K562 (cell line): ENCODE measurements around the gene CBX2. TPM values are rescaled to one million over a fixed set of nuclear protein-coding genes. Genes with fewer than 3 reads are reported as not detected.

Source experiments
- ASH1L ChIP-seq: fragments of 450-650 bp; IDR thresholded peaks from 2 replicates; pipeline ENCODE4 v1.6.1; 2018; ENCODE audit warnings: borderline replicate concordance, mild to moderate bottlenecking, low read depth; ENCODE audit not compliant: partially characterized antibody
- BHLHE40 ChIP-seq: IDR thresholded peaks from 2 replicates; pipeline ENCODE4 v1.6.1; 2011; ENCODE audit warnings: low read length, improper control_type of control experiment
- CTCF ChIP-seq, 3 experiments: IDR thresholded peaks in 2 of 3; conservative IDR thresholded peaks in 1 of 3; 2 replicates each; pipeline ENCODE4 v1.5.1; 2011 to 2012; ENCODE audit warnings: low read length in 3 of 3, mild to moderate bottlenecking in 3 of 3, control low read depth in 2 of 3, improper control_type of control experiment in 1 of 3, inconsistent platforms in 1 of 3, low read depth in 1 of 3, mixed read lengths in 1 of 3, moderate library complexity in 1 of 3; ENCODE audit not compliant: insufficient read depth in 2 of 3
- DLX4 ChIP-seq: fragments of 250-450 bp; sonication (Bioruptor Pico); IDR thresholded peaks from 2 replicates; pipeline ENCODE4 v1.6.1; 2021; ENCODE audit warnings: mild to moderate bottlenecking
- ELF1 ChIP-seq: fragments of 200-800 bp; sonication (Bioruptor generic); IDR thresholded peaks from 2 replicates; pipeline ENCODE4 v1.6.1; 2016; ENCODE audit warnings: missing genetic modification characterization, missing compliant biosample characterization
- HMGN3 ChIP-seq: IDR thresholded peaks from 2 replicates; pipeline ENCODE4 v1.6.1; 2011; ENCODE audit warnings: borderline replicate concordance, low read depth, mild to moderate bottlenecking, mixed read lengths, low read length; ENCODE audit not compliant: insufficient read length; ENCODE audit errors: extremely low read depth
- KAT7 ChIP-seq: sonication (generic); formaldehyde crosslinking; IDR thresholded peaks from 2 replicates; pipeline ENCODE4 v1.8.0; 2022; ENCODE audit warnings: missing genetic modification reagents, mild to moderate bottlenecking, borderline replicate concordance
- MAZ ChIP-seq, 2 experiments: fragments of 450-650 bp in 1 of 2; sonication (generic) in 1 of 2; formaldehyde crosslinking; IDR thresholded peaks in 1 of 2; conservative IDR thresholded peaks in 1 of 2; 2 replicates each; pipeline versions ENCODE4 v1.4.0 to v1.5.0; 2020; ENCODE audit warnings: mild to moderate bottlenecking in 1 of 2, missing genetic modification reagents in 1 of 2
- MCM7 ChIP-seq, 2 experiments: fragments of 450-650 bp; IDR thresholded peaks; 2 replicates each; pipeline ENCODE4 v1.6.1; 2016 to 2018
- MTF1 ChIP-seq: fragments of 250-450 bp; sonication (Bioruptor Pico); IDR thresholded peaks from 2 replicates; pipeline ENCODE4 v1.9.0; 2021; ENCODE audit warnings: moderate library complexity, mild to moderate bottlenecking, inconsistent platforms, borderline replicate concordance
- NR2C2 ChIP-seq, 2 experiments: fragments of 200-800 bp in 1 of 2; sonication (Bioruptor generic) in 1 of 2; sonication (generic) in 1 of 2; formaldehyde crosslinking in 1 of 2; IDR thresholded peaks; 2 replicates each; pipeline versions ENCODE4 v1.6.1 to v1.8.0; 2016 to 2022; ENCODE audit warnings: mild to moderate bottlenecking in 1 of 2, missing compliant biosample characterization in 1 of 2, missing genetic modification characterization in 1 of 2, missing genetic modification reagents in 1 of 2
- NR3C1 ChIP-seq: sonication (generic); formaldehyde crosslinking; IDR thresholded peaks from 2 replicates; pipeline ENCODE4 v1.8.1; 2022; ENCODE audit warnings: missing genetic modification reagents
- PHF8 ChIP-seq: fragments of 200-600 bp; sonication (generic); IDR thresholded peaks from 2 replicates; pipeline ENCODE4 v1.6.1; 2012; ENCODE audit warnings: mixed run types, mild to moderate bottlenecking, inconsistent platforms, low read length, moderate library complexity, borderline replicate concordance
- POLR2A ChIP-seq: fragments of 450-650 bp; conservative IDR thresholded peaks from 2 replicates; pipeline ENCODE4 v1.6.1; 2016
- PRPF4 ChIP-seq: fragments of 200-400 bp; formaldehyde crosslinking; IDR thresholded peaks from one replicate; pipeline ENCODE4 v1.6.1; 2017; ENCODE audit warnings: low read length, low read depth, mild to moderate bottlenecking; ENCODE audit not compliant: insufficient read depth, poor library complexity, severe bottlenecking
- SMC3 ChIP-seq: conservative IDR thresholded peaks from 2 replicates; pipeline ENCODE4 v1.6.1; 2011; ENCODE audit warnings: low read depth, low read length, improper control_type of control experiment; ENCODE audit not compliant: insufficient read depth
- STAG1 ChIP-seq: sonication (generic); formaldehyde crosslinking; IDR thresholded peaks from 2 replicates; pipeline ENCODE4 v1.5.0; 2020; ENCODE audit warnings: missing genetic modification reagents, borderline replicate concordance
- TAL1 ChIP-seq: fragments of 450-650 bp; IDR thresholded peaks from 2 replicates; pipeline ENCODE4 v1.6.1; 2016; ENCODE audit warnings: mild to moderate bottlenecking
- TEAD1 ChIP-seq, 2 experiments: fragments of 450-650 bp in 1 of 2; sonication (generic) in 1 of 2; formaldehyde crosslinking; IDR thresholded peaks; 2 replicates each; pipeline versions ENCODE4 v1.4.0 to v1.8.0; 2020 to 2022; ENCODE audit warnings: mild to moderate bottlenecking in 2 of 2, missing genetic modification reagents in 1 of 2
- ZBTB33 ChIP-seq: sonication (generic); formaldehyde crosslinking; IDR thresholded peaks from 2 replicates; pipeline ENCODE4 v1.8.1; 2023; ENCODE audit warnings: mild to moderate bottlenecking, missing genetic modification reagents
- ZNF583 ChIP-seq: fragments of 250-450 bp; sonication (Bioruptor Pico); IDR thresholded peaks from 2 replicates; pipeline ENCODE4 v1.4.0; 2020
- polyA plus RNA-seq, 8 experiments: library from polyadenylated mRNA; depleted of rRNA in 4 of 8; stranded (reverse) in 5 of 8; unstranded in 3 of 8; fragments of >200 nt; fragmentation: Nextera tagmentation in 2 of 8; fragmentation: Illumina TruSeq in 1 of 8; extraction: Ambion mirVana in 2 of 8; extraction: Trizol in 1 of 8; gene quantifications; 2 replicates each; pipeline versions ENCODE4 v1.2.1 to v1.2.3, GENCODE V29; 2011 to 2014; ENCODE audit warnings: inconsistent platforms in 1 of 8, missing spikeins in 1 of 8
- total RNA-seq, 7 experiments: library from RNA; depleted of rRNA in 6 of 7; stranded (reverse); fragments of >200 nt in 6 of 7; fragmentation: Illumina TruSeq in 2 of 7; extraction: Trizol in 2 of 7; gene quantifications; 2 replicates each; pipeline versions ENCODE4 v1.2.1 to v1.2.3, GENCODE V29; 2011 to 2021; ENCODE audit warnings: low replicate concordance in 1 of 7

CBX2 gene
- total and polyA plus RNA-seq, 9 of the 15 experiments (the other 6 are each of a cell fraction or from before 2014, with no cell fraction given) = 0.66 to 26.9 (median 13.9) TPM

GRCh38 chr17:79834565-79835469 lies 56.9 kb downstream of the CBX2 start (continued):
- TF ChIP-seq STAG1 (CRISPR knock-in tag) (peak; percentile 47; the same call in 1 of the 2 replicates), ELF1 (no peak), CTCF (IDR thresholded peaks at IDR 0.05 in 2 of 3, conservative IDR thresholded peaks at IDR 0.05 in 1 of 3; ENCODE audit: insufficient read depth in 2 of 3, low read depth in 1 of 3, low read length in 3 of 3) (peak; percentile 76 to 94 (median 86)), BHLHE40 (0 out of 2 replicates have a peak, but pooled peaks have one; percentile 19), TEAD1 (CRISPR knock-in tag; IDR thresholded peaks at IDR 0.05) (0 out of 4 replicates have a peak, but pooled peaks of 1 of the 2 experiments have one; percentile 22), ZBTB33 (CRISPR knock-in tag) (peak; percentile 81), NR3C1 (0 out of 2 replicates have a peak, but pooled peaks have one; percentile 75), MAZ (CRISPR knock-in tag; conservative IDR thresholded peaks at IDR 0.05 in 1 of 2, IDR thresholded peaks at IDR 0.05 in 1 of 2) (peak; percentile 68 to 79; a peak in 3 of 4 replicates), TAL1 (no peak), MCM7 (IDR thresholded peaks at IDR 0.05) (no peak), PHF8 (no peak), ZNF583 (CRISPR knock-in tag) (0 out of 2 replicates have a peak, but pooled peaks have one; percentile 28), NR2C2 (CRISPR knock-in tag; IDR thresholded peaks at IDR 0.05) (no peak; the same call in 1 of the 2 replicates), NR2C2 (tag; IDR thresholded peaks at IDR 0.05) (no peak; the same call in 1 of the 2 replicates), PRPF4 (peak; percentile 15), DLX4 (CRISPR knock-in tag) (no peak), HMGN3 (peak; percentile 65), SMC3 (peak; percentile 63), KAT7 (CRISPR knock-in tag) (no peak), MTF1 (CRISPR knock-in tag) (0 out of 2 replicates have a peak, but pooled peaks have one; percentile 40), ASH1L (no peak), POLR2A (0 out of 2 replicates have a peak, but pooled peaks have one; percentile 47)
